ENCODE measurements around the gene IMP3. TPM values are rescaled to one million over a fixed set of nuclear protein-coding genes. Genes with fewer than 3 reads are reported as not detected.

IMP3 gene
- total and polyA plus RNA-seq, 4 donors, result 45.2 to 94.8 (median 69.6) TPM

DNA sequence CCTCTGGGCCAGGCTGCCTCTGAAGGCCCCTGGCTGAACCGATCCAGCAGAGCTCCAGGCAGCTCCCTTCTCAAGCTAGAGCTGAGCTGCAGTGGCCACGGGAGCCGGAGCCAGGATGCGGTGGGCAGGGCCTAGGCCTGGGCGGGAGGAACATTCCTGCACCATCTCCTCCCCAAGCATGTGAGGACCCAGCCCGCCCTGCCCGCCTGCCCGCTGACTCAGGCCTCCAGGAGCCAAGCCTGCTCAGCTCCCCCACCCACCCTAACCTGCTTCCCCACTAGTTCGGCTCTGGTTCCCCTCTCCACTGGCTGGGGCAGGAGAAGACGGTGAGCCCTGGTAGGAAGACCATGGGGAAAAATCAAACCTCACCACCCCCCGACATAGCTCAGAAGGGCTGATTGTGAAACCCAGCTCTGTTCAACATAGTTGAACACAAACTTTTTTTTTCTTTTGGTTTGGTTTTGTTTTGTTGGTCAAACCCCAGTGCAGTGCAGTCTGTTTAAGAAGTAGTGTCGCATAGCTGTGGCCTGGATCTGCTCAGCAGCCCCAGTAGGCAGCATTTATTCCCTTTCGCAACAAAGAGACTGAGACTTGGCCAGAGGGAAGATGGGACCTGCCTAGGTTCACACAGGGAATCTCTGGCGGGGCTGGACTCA lies 21.2 kb upstream of the IMP3 start (continued):
- TF ChIP-seq MAX (IDR thresholded peaks at IDR 0.05), result no peak

DNA sequence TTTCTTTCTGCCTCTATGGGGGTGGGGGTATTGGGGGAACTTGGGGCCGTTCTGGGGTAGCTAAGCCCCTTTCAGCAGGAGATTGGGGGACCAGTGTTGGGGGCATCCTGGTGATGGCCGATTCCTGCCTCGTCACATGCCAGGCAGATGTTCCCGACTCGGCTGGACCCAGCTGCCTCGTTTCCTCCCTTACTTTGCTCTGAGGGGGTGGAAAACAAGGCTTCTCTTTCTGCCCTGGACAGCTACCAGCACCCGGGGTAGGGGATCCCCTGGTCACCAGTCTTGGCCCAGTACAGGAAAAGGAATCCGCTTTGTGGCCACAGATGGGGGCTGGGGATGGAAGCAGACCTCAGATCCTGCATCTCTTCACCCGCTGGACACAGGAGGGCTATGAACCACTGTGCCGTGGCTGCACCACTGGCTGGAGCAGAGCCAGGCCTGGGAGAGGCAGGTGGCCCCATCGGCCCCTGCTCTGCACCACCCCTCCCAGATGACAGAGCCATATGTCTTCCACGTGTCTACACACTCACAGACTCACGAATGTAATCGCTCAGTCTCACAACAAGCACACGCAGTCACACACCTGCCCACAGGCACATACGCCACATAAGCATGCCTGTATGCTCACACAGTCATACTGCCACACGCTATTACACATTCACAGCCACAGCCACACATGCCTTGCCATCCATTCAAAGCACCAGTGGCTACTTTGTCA lies 20.1 kb upstream of the IMP3 start:
- H3K36me3 ChIP-seq (ENCODE audit: control insufficient read depth in 4 of 4, insufficient read depth in 3 of 4, low read depth in 1 of 4, low read length in 3 of 4), result peaks cover 0 to 22% (median 10%) of the 10 kb centered on the region in 4 donors
- H3K9me3 ChIP-seq (ENCODE audit: control insufficient read depth in 4 of 4, low read length in 3 of 4), result no peaks in the 10 kb centered on the region
- H3K4me3 ChIP-seq (ENCODE audit: low read depth in 1 of 3, low read length in 3 of 3), result no peak overlapping the region
- H3K27ac ChIP-seq (ENCODE audit: low read depth in 1 of 2, low read length in 2 of 2), result no peak overlapping the region
- no peak overlapping the region for H3K9ac ChIP-seq (ENCODE audit: low read depth in 1 of 2, low read length in 2 of 2)
- no peak for DNase-seq (ENCODE audit: low spot score)
- no peak for TF ChIP-seq HNF4A (conservative IDR thresholded peaks at IDR 0.05)
- no peak for TF ChIP-seq REST (IDR thresholded peaks at IDR 0.05)
- TF ChIP-seq SP1 (IDR thresholded peaks at IDR 0.05), result no peak
- no peak for TF ChIP-seq EGR1 (IDR thresholded peaks at IDR 0.05; ENCODE audit: low read depth in 2 of 2)
- TF ChIP-seq RXRA (IDR thresholded peaks at IDR 0.05), result no peak
- TF ChIP-seq, protein P1, sequence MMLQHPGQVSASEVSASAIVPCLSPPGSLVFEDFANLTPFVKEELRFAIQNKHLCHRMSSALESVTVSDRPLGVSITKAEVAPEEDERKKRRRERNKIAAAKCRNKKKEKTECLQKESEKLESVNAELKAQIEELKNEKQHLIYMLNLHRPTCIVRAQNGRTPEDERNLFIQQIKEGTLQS (IDR thresholded peaks at IDR 0.05), result no peak
- TF ChIP-seq HNF4G (IDR thresholded peaks at IDR 0.05), result no peak
- no peak for TF ChIP-seq JUND (IDR thresholded peaks at IDR 0.05)
- TF ChIP-seq FOXA2 (IDR thresholded peaks at IDR 0.05), result no peak
- TF ChIP-seq FOXA1 (IDR thresholded peaks at IDR 0.05), result no peak
- no peak for TF ChIP-seq RAD21 (IDR thresholded peaks at IDR 0.05)
- TF ChIP-seq TAF1 (conservative IDR thresholded peaks at IDR 0.05), result no peak
- no peak for TF ChIP-seq CTCF (IDR thresholded peaks at IDR 0.05; ENCODE audit: low read depth, low read length, missing input control)
- no peak for TF ChIP-seq MAX (IDR thresholded peaks at IDR 0.05)
- no peak for TF ChIP-seq YY1 (IDR thresholded peaks at IDR 0.05)
- H3K4me1 ChIP-seq (ENCODE audit: control insufficient read depth in 4 of 4, insufficient read depth in 4 of 4, low read length in 3 of 4), result peaks cover 8 to 35% (median 28%) of the 10 kb centered on the region in 4 donors
- H3K27me3 ChIP-seq (ENCODE audit: control insufficient read depth in 4 of 4, insufficient read depth in 4 of 4, low read length in 3 of 4), result no peaks in the 10 kb centered on the region
- WGBS, result 88% methylated on average over 17 of the region's 17 CpGs
